DOHH2 (cell line): ENCODE results near the gene TBC1D22A.

ENCODE experiments used
- H3F3A ChIP-seq: fragments of 200-600 bp; sonication (generic), shearing (Covaris generic); 2 replicates; pipeline ENCODE4 v1.6.0; 2016; ENCODE audit warnings: antibody characterized with exemption, mild to moderate bottlenecking; ENCODE audit not compliant: control insufficient read depth, insufficient read depth
- H3K27ac ChIP-seq: fragments of 200-600 bp; sonication (generic); 2 replicates; pipeline ENCODE4 v1.5.1; 2014; ENCODE audit warnings: low read depth, mild to moderate bottlenecking, low read length, moderate library complexity
- H3K27me3 ChIP-seq: fragments of 200-600 bp; sonication (generic); 2 replicates; pipeline ENCODE4 v1.6.1; 2014; ENCODE audit warnings: mild to moderate bottlenecking, low read length, mixed read lengths; ENCODE audit not compliant: control insufficient read depth
- H3K36me3 ChIP-seq: fragments of 200-600 bp; sonication (generic); 2 replicates; pipeline ENCODE4 v1.6.1; 2014; ENCODE audit warnings: mild to moderate bottlenecking, low read length, moderate library complexity, mixed read lengths; ENCODE audit not compliant: control insufficient read depth
- H3K4me1 ChIP-seq: fragments of 200-600 bp; sonication (generic); 2 replicates; pipeline ENCODE4 v1.6.1; 2014; ENCODE audit warnings: mild to moderate bottlenecking, low read length, mixed read lengths; ENCODE audit not compliant: control insufficient read depth
- H3K4me2 ChIP-seq: fragments of 200-600 bp; sonication (generic); 2 replicates; pipeline ENCODE4 v1.6.0; 2014; ENCODE audit warnings: mild to moderate bottlenecking, low read length, moderate library complexity
- H3K4me3 ChIP-seq: fragments of 200-600 bp; sonication (generic); 2 replicates; pipeline ENCODE4 v1.5.1; 2014; ENCODE audit warnings: mild to moderate bottlenecking, low read length, mixed read lengths
- H3K79me2 ChIP-seq: fragments of 200-600 bp; sonication (generic); 2 replicates; pipeline ENCODE4 v1.6.1; 2014; ENCODE audit warnings: mild to moderate bottlenecking, low read length, mixed read lengths; ENCODE audit not compliant: control insufficient read depth
- H3K9me2 ChIP-seq: fragments of 200-600 bp; sonication (generic); replicated peaks from 2 replicates; pipeline ENCODE4 v1.6.1; 2014; ENCODE audit warnings: mild to moderate bottlenecking, low read length, mixed read lengths; ENCODE audit not compliant: control insufficient read depth
- H3K9me3 ChIP-seq: fragments of 200-600 bp; sonication (generic); 2 replicates; pipeline ENCODE4 v1.6.1; 2014; ENCODE audit warnings: antibody characterized with exemption, low read length, mixed read lengths; ENCODE audit not compliant: control insufficient read depth, insufficient read depth
- H4K20me1 ChIP-seq: fragments of 200-600 bp; sonication (generic); 2 replicates; pipeline ENCODE4 v1.6.0; 2014; ENCODE audit warnings: low read depth, mild to moderate bottlenecking, antibody characterized with exemption, low read length, moderate library complexity; ENCODE audit not compliant: control insufficient read depth, insufficient read depth
- EZH2phosphoT487 ChIP-seq: fragments of 200-600 bp; sonication (generic); IDR thresholded peaks from 2 replicates; pipeline ENCODE4 v1.6.1; 2017; ENCODE audit warnings: borderline replicate concordance, mild to moderate bottlenecking, antibody characterized with exemption, low read length, moderate library complexity, mixed read lengths
- TF ChIP-seq, protein P1 (sequence below): fragments of 200-600 bp; sonication (generic); IDR thresholded peaks from one replicate; pipeline ENCODE4 v1.5.1; 2014; ENCODE audit warnings: antibody characterized with exemption, mild to moderate bottlenecking, low read depth, low read length; ENCODE audit not compliant: poor library complexity, severe bottlenecking

The TBC1D22A gene

DNA sequence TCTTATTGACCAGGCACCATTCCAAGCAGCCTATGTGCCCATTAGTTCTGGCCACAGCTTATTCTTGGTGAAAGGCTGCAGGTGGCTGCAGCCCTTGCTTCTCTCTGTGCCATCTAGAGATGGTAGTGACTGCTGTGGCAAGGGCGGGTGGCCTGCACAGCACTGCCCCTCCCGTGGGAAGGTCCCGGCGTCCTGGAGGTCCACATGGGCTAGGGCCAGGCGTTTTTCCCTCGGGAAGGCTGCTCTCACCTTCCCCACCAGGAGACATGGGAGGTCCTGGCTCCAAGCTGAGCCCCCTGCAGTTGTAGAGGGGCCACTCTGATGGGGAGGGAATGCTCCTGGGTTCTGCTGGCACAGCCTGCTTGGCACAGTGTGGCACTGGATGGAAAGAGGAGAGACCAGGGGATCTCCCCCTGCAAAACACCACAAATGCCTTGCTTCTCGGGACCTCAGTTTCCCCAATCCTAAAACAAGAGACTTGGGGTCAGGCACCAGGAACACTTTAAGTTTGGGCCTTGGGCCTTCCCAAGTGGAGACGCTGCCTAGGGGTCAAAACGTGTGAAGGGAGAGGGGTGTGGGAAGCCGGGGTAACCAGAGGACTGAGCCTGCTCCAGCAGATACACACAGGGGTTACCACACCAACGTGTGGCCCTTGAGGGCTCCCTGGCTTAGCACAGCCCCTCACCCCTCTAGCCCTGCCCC, 10.0 kb upstream of the TBC1D22A start:
- H3K4me1 ChIP-seq = peaks cover 26% of the 10 kb centered on the region
- no peaks in the 10 kb centered on the region for H3K9me2 ChIP-seq
- peaks cover 7% of the 10 kb centered on the region for H3K36me3 ChIP-seq
- H3K4me3 ChIP-seq = no peak overlapping the region
- peaks cover 13% of the 10 kb centered on the region for H3K9me3 ChIP-seq
- no peaks in the 10 kb centered on the region for H4K20me1 ChIP-seq
- no peak for TF ChIP-seq EZH2phosphoT487
- TF ChIP-seq, protein P1, sequence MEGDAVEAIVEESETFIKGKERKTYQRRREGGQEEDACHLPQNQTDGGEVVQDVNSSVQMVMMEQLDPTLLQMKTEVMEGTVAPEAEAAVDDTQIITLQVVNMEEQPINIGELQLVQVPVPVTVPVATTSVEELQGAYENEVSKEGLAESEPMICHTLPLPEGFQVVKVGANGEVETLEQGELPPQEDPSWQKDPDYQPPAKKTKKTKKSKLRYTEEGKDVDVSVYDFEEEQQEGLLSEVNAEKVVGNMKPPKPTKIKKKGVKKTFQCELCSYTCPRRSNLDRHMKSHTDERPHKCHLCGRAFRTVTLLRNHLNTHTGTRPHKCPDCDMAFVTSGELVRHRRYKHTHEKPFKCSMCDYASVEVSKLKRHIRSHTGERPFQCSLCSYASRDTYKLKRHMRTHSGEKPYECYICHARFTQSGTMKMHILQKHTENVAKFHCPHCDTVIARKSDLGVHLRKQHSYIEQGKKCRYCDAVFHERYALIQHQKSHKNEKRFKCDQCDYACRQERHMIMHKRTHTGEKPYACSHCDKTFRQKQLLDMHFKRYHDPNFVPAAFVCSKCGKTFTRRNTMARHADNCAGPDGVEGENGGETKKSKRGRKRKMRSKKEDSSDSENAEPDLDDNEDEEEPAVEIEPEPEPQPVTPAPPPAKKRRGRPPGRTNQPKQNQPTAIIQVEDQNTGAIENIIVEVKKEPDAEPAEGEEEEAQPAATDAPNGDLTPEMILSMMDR = no peak
- H3F3A ChIP-seq = no peaks in the 10 kb centered on the region
- no peaks in the 10 kb centered on the region for H3K79me2 ChIP-seq
- no peak overlapping the region for H3K27ac ChIP-seq
- H3K4me2 ChIP-seq = no peak overlapping the region
- 0 out of 2 replicates have a peak, but pooled peaks cover 4% of the 10 kb centered on the region for H3K27me3 ChIP-seq

DNA sequence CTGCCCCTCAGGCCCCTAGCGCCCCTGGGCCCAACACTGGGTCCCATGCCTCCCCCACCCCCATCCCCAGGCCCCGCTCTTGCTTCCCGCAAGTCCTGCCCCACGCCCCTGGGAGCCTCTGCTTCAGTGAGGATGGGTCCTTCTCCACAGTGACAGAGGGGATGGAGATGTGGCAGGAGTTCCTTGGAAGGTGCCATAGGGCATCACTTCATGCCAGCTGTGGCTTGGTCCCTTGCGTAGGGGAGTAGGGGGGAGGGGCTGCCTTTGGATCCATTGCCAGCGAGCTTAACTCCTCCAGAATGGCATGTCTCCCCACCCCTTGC, 9.5 kb upstream of the TBC1D22A start:
- TF ChIP-seq, protein P1 = no peak
- no peak for TF ChIP-seq EZH2phosphoT487

DNA sequence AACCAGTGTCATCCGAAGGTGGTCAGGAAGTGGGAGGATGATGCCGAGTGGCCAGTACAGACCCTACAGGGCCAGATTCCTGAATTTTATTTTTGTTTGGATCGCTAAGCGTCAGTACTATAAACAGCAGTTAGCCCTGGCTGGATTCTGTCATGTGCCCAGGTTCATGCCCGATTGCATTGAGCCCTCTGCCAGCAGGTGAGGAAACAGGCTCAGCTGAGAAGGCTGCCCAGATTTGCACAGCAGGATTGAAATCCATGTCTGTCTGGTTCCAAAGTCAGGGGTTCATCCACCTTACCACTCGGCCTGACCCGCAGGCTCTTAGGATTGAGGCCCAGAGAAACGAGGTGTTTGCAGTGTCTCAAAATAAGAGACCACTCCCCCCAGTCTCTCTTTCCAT, 9.1 kb upstream of the TBC1D22A start:
- H3K27me3 ChIP-seq = 0 out of 2 replicates have a peak, but pooled peaks cover 4% of the 10 kb centered on the region
- peaks cover 13% of the 10 kb centered on the region for H3K9me3 ChIP-seq
- no peaks in the 10 kb centered on the region for H3F3A ChIP-seq
- no peaks in the 10 kb centered on the region for H3K9me2 ChIP-seq
- peaks cover 7% of the 10 kb centered on the region for H3K36me3 ChIP-seq
- no peak overlapping the region for H3K27ac ChIP-seq
- H3K79me2 ChIP-seq = no peaks in the 10 kb centered on the region
- H3K4me2 ChIP-seq = no peak overlapping the region
- H4K20me1 ChIP-seq = no peaks in the 10 kb centered on the region
- no peak overlapping the region for H3K4me3 ChIP-seq
- H3K4me1 ChIP-seq = peaks cover 29% of the 10 kb centered on the region
- TF ChIP-seq EZH2phosphoT487 = no peak
- TF ChIP-seq, protein P1 = no peak

More for the DNA sequence above, 9.5 kb upstream of the TBC1D22A start:
- H3K4me1 ChIP-seq = peaks cover 26% of the 10 kb centered on the region
- H3K27ac ChIP-seq = no peak overlapping the region
- no peak overlapping the region for H3K4me3 ChIP-seq
- no peaks in the 10 kb centered on the region for H4K20me1 ChIP-seq
- no peaks in the 10 kb centered on the region for H3F3A ChIP-seq
- H3K4me2 ChIP-seq = no peak overlapping the region
- 0 out of 2 replicates have a peak, but pooled peaks cover 4% of the 10 kb centered on the region for H3K27me3 ChIP-seq
- H3K79me2 ChIP-seq = no peaks in the 10 kb centered on the region
- H3K9me3 ChIP-seq = peaks cover 13% of the 10 kb centered on the region
- H3K36me3 ChIP-seq = peaks cover 7% of the 10 kb centered on the region
- no peaks in the 10 kb centered on the region for H3K9me2 ChIP-seq
